Measurements from ENCODE around the gene PHTF2.

PHTF2 gene

DNA sequence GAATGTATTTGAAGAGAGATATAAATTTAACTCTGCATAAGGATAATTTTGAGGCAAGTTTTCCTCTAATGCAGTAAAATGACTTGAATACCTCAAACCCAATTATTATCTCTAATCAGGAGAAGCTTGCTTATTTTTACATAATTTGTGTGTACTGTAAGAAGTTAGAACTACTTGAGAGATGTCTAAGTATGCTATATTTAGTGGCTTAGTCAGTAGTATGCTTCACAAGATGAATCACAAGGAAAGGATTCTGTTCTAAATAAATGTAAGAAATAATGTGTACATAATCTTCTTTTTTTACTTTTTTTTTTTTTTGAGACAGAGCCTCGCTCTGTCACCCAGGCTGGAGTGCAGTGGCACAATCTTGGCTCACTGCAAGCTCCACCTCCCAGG is 13.7 kb downstream of the PHTF2 start:
- H3K36me3 ChIP-seq (ENCODE audit: control insufficient read depth in 1 of 2, insufficient read depth in 2 of 2, low read length in 2 of 2): peaks cover 0 to 2% of the 10 kb centered on the region in 2 experiments
- H4K91ac ChIP-seq (ENCODE audit: low read depth, low read length): no peak overlapping the region
- no peaks in the 10 kb centered on the region for H3K9me3 ChIP-seq (ENCODE audit: insufficient read depth, low read depth, low read length)
- peak in 1 of 2 donors; percentile 49 for DNase-seq
- no peak overlapping the region for H4K8ac ChIP-seq (ENCODE audit: low read depth, low read length)
- H4K12ac ChIP-seq (ENCODE audit: low read depth, low read length): no peak overlapping the region
- no peak overlapping the region for H3K23ac ChIP-seq (ENCODE audit: low read length)
- peaks cover 5% of the 10 kb centered on the region for H3K79me1 ChIP-seq (ENCODE audit: low read length)
- no peak overlapping the region for H3K18ac ChIP-seq (ENCODE audit: low read length)
- H3K27me3 ChIP-seq (ENCODE audit: insufficient read depth, low read length): no peaks in the 10 kb centered on the region
- no peak overlapping the region for H3K4ac ChIP-seq (ENCODE audit: low read depth, low read length)
- peaks cover 0 to 3% of the 10 kb centered on the region in 2 experiments for H3K4me1 ChIP-seq (ENCODE audit: control insufficient read depth in 1 of 2, insufficient read depth in 2 of 2, low read length in 2 of 2)
- H3K4me2 ChIP-seq (ENCODE audit: low read length): no peak overlapping the region
- no peak overlapping the region for H2AFZ ChIP-seq (ENCODE audit: insufficient read depth, low read length, poor library complexity)
- no peak overlapping the region for H2BK120ac ChIP-seq (ENCODE audit: insufficient read depth, low read length, poor library complexity)
- H3K14ac ChIP-seq (ENCODE audit: low read length): no peak overlapping the region
- no CpG with 5 or more reads among the region's 1 CpG for WGBS (ENCODE audit: extremely low coverage, insufficient coverage, insufficient read length)
- no peak overlapping the region for H3K27ac ChIP-seq (ENCODE audit: low read depth, low read length)
- no peak overlapping the region for H2BK5ac ChIP-seq (ENCODE audit: low read depth, low read length, poor library complexity)
- no peaks in the 10 kb centered on the region for H3K79me2 ChIP-seq (ENCODE audit: control insufficient read depth, insufficient read depth, low read length, poor library complexity)
- H3K4me3 ChIP-seq (ENCODE audit: low read depth, low read length): no peak overlapping the region
- H2AK5ac ChIP-seq (ENCODE audit: low read length): no peak overlapping the region
- H3K9ac ChIP-seq (ENCODE audit: low read length): no peak overlapping the region
- no peak overlapping the region for H2BK12ac ChIP-seq (ENCODE audit: low read length)

GRCh38 chr7:77813180-77813579 is 14.6 kb downstream of the PHTF2 start:
- no peak overlapping the region for H3K23ac ChIP-seq (ENCODE audit: low read length)
- H4K8ac ChIP-seq (ENCODE audit: low read depth, low read length): no peak overlapping the region
- H3K9me3 ChIP-seq (ENCODE audit: insufficient read depth, low read depth, low read length): no peaks in the 10 kb centered on the region
- no peak overlapping the region for H3K9ac ChIP-seq (ENCODE audit: low read length)
- H3K27me3 ChIP-seq (ENCODE audit: insufficient read depth, low read length): no peaks in the 10 kb centered on the region
- WGBS (ENCODE audit: extremely low coverage, insufficient coverage, insufficient read length): no CpG with 5 or more reads among the region's 2 CpGs
- H4K12ac ChIP-seq (ENCODE audit: low read depth, low read length): no peak overlapping the region
- H3K27ac ChIP-seq (ENCODE audit: low read depth, low read length): no peak overlapping the region
- no peak overlapping the region for H2AFZ ChIP-seq (ENCODE audit: insufficient read depth, low read length, poor library complexity)
- no peak for DNase-seq
- H3K14ac ChIP-seq (ENCODE audit: low read length): no peak overlapping the region
- peaks cover 0 to 2% of the 10 kb centered on the region in 2 experiments for H3K36me3 ChIP-seq (ENCODE audit: control insufficient read depth in 1 of 2, insufficient read depth in 2 of 2, low read length in 2 of 2)
- no peak overlapping the region for H3K4me3 ChIP-seq (ENCODE audit: low read depth, low read length)
- no peak overlapping the region for H3K18ac ChIP-seq (ENCODE audit: low read length)
- H2AK5ac ChIP-seq (ENCODE audit: low read length): no peak overlapping the region
- peaks cover 0 to 3% of the 10 kb centered on the region in 2 experiments for H3K4me1 ChIP-seq (ENCODE audit: control insufficient read depth in 1 of 2, insufficient read depth in 2 of 2, low read length in 2 of 2)
- H2BK12ac ChIP-seq (ENCODE audit: low read length): no peak overlapping the region
- no peak overlapping the region for H3K4ac ChIP-seq (ENCODE audit: low read depth, low read length)
- no peak overlapping the region for H2BK5ac ChIP-seq (ENCODE audit: low read depth, low read length, poor library complexity)
- H4K91ac ChIP-seq (ENCODE audit: low read depth, low read length): no peak overlapping the region
- peaks cover 5% of the 10 kb centered on the region for H3K79me1 ChIP-seq (ENCODE audit: low read length)
- no peaks in the 10 kb centered on the region for H3K79me2 ChIP-seq (ENCODE audit: control insufficient read depth, insufficient read depth, low read length, poor library complexity)
- no peak overlapping the region for H2BK120ac ChIP-seq (ENCODE audit: insufficient read depth, low read length, poor library complexity)
- no peak overlapping the region for H3K4me2 ChIP-seq (ENCODE audit: low read length)

GRCh38 chr7:77819021-77819420 is 20.4 kb downstream of the PHTF2 start:
- Histone ChIP-seq H4K91ac (ENCODE audit: low read depth, low read length) (no peak overlapping the region), H3K79me1 (ENCODE audit: low read length) (no peaks in the 10 kb centered on the region), H3K9ac (ENCODE audit: low read length) (no peak overlapping the region), H2BK5ac (ENCODE audit: low read depth, low read length, poor library complexity) (no peak overlapping the region), H2AK5ac (ENCODE audit: low read length) (no peak overlapping the region), H3K36me3 (ENCODE audit: control insufficient read depth in 1 of 2, insufficient read depth in 2 of 2, low read length in 2 of 2) (peaks cover 9 to 11% of the 10 kb centered on the region in 2 experiments), H3K79me2 (ENCODE audit: control insufficient read depth, insufficient read depth, low read length, poor library complexity) (peaks cover 3% of the 10 kb centered on the region), H3K4ac (ENCODE audit: low read depth, low read length) (no peak overlapping the region), H3K14ac (ENCODE audit: low read length) (no peak overlapping the region), H3K18ac (ENCODE audit: low read length) (no peak overlapping the region), H3K9me3 (ENCODE audit: insufficient read depth, low read depth, low read length) (peaks cover 12% of the 10 kb centered on the region), H3K27ac (ENCODE audit: low read depth, low read length) (no peak overlapping the region), H3K4me3 (ENCODE audit: low read depth, low read length) (no peak overlapping the region), H3K4me2 (ENCODE audit: low read length) (no peak overlapping the region), H4K12ac (ENCODE audit: low read depth, low read length) (no peak overlapping the region), H3K4me1 (ENCODE audit: control insufficient read depth in 1 of 2, insufficient read depth in 2 of 2, low read length in 2 of 2) (no peaks in the 10 kb centered on the region), H4K8ac (ENCODE audit: low read depth, low read length) (no peak overlapping the region), H2BK12ac (ENCODE audit: low read length) (no peak overlapping the region), H3K23ac (ENCODE audit: low read length) (no peak overlapping the region), H3K27me3 (ENCODE audit: insufficient read depth, low read length) (no peaks in the 10 kb centered on the region), H2BK120ac (ENCODE audit: insufficient read depth, low read length, poor library complexity) (no peak overlapping the region), H2AFZ (ENCODE audit: insufficient read depth, low read length, poor library complexity) (no peak overlapping the region)
- no peak for DNase-seq

GRCh38 chr7:77820967-77821366 is 22.4 kb downstream of the PHTF2 start:
- Histone ChIP-seq H2AK5ac (ENCODE audit: low read length) (no peak overlapping the region), H3K27me3 (ENCODE audit: insufficient read depth, low read length) (no peaks in the 10 kb centered on the region), H3K4me2 (ENCODE audit: low read length) (no peak overlapping the region), H3K23ac (ENCODE audit: low read length) (no peak overlapping the region), H3K4ac (ENCODE audit: low read depth, low read length) (no peak overlapping the region), H2BK5ac (ENCODE audit: low read depth, low read length, poor library complexity) (no peak overlapping the region), H2BK120ac (ENCODE audit: insufficient read depth, low read length, poor library complexity) (no peak overlapping the region), H3K4me3 (ENCODE audit: low read depth, low read length) (no peak overlapping the region), H4K91ac (ENCODE audit: low read depth, low read length) (no peak overlapping the region), H3K79me2 (ENCODE audit: control insufficient read depth, insufficient read depth, low read length, poor library complexity) (peaks cover 3% of the 10 kb centered on the region), H2BK12ac (ENCODE audit: low read length) (no peak overlapping the region), H4K8ac (ENCODE audit: low read depth, low read length) (no peak overlapping the region), H4K12ac (ENCODE audit: low read depth, low read length) (no peak overlapping the region), H3K4me1 (ENCODE audit: control insufficient read depth in 1 of 2, insufficient read depth in 2 of 2, low read length in 2 of 2) (no peaks in the 10 kb centered on the region), H3K27ac (ENCODE audit: low read depth, low read length) (no peak overlapping the region), H3K14ac (ENCODE audit: low read length) (no peak overlapping the region), H3K9ac (ENCODE audit: low read length) (no peak overlapping the region), H3K79me1 (ENCODE audit: low read length) (no peaks in the 10 kb centered on the region), H3K18ac (ENCODE audit: low read length) (no peak overlapping the region), H2AFZ (ENCODE audit: insufficient read depth, low read length, poor library complexity) (no peak overlapping the region), H3K36me3 (ENCODE audit: control insufficient read depth in 1 of 2, insufficient read depth in 2 of 2, low read length in 2 of 2) (peaks cover 9 to 11% of the 10 kb centered on the region in 2 experiments), H3K9me3 (ENCODE audit: insufficient read depth, low read depth, low read length) (peaks cover 12% of the 10 kb centered on the region)
- WGBS (ENCODE audit: extremely low coverage, insufficient coverage, insufficient read length): no CpG with 5 or more reads among the region's 2 CpGs
- DNase-seq: no peak

Measured in trophoblast cell (in vitro differentiated cells and primary cell).